Naive thymus-derived CD4-positive, alpha-beta T cell (primary cell): ENCODE results near the gene DHX34. TPM values are rescaled to one million over a fixed set of nuclear protein-coding genes. Genes with fewer than 3 reads are reported as not detected.

Experiments
- ATAC-seq: fragments of 150-1000 bp; cut with Tn5 transposase; 2 replicates; pipeline ENCODE4 v1.10.0; 2021; ENCODE audit warnings: mild to moderate bottlenecking, moderate library complexity
- CTCF ChIA-PET: fragments of 350-600 bp; sonication (Branson Sonifier 250); formaldehyde crosslinking; loops from one replicate; lab custom pipeline; 2021; ENCODE audit warnings: antibody characterized with exemption; lab: Charles Lee
- POLR2A ChIA-PET: fragments of 350-600 bp; sonication (Branson Sonifier 250); formaldehyde crosslinking; loops from one replicate; lab custom pipeline; 2021; ENCODE audit warnings: antibody characterized with exemption, inconsistent platforms; lab: Charles Lee
- DNase-seq, 9 donors: peaks; one replicate each; pipeline versions ENCODE4 v3.0.0 to v3.0.0-alpha.2; 2020 to 2022; ENCODE audit warnings: mixed read lengths in 1 of 9
- H3K27ac ChIP-seq: one replicate; pipeline ENCODE4 v1.7.0; 2013; ENCODE audit warnings: mild to moderate bottlenecking, low read depth, low read length, moderate library complexity
- H3K27me3 ChIP-seq, 2 donors: one replicate each; pipeline ENCODE4 v1.7.0; 2013; ENCODE audit warnings: low read length in 2 of 2, mild to moderate bottlenecking in 2 of 2, moderate library complexity in 2 of 2; ENCODE audit not compliant: control insufficient read depth in 2 of 2, insufficient read depth in 2 of 2
- H3K36me3 ChIP-seq, 3 experiments: 1 replicate in 2 of 3; 2 replicates in 1 of 3; pipeline ENCODE4 v1.7.0; 2013; ENCODE audit warnings: low read length in 3 of 3, mild to moderate bottlenecking in 3 of 3, moderate library complexity in 1 of 3; ENCODE audit not compliant: insufficient read depth in 3 of 3, control insufficient read depth in 2 of 3
- H3K4me1 ChIP-seq, 2 donors: one replicate each; pipeline ENCODE4 v1.7.0; 2013; ENCODE audit warnings: low read length in 2 of 2, mild to moderate bottlenecking in 2 of 2, moderate library complexity in 1 of 2; ENCODE audit not compliant: control insufficient read depth in 2 of 2, insufficient read depth in 2 of 2
- H3K4me3 ChIP-seq: 2 replicates; pipeline ENCODE4 v1.7.0; 2013; ENCODE audit warnings: mild to moderate bottlenecking, low read length
- H3K9me3 ChIP-seq, 3 experiments: 1 replicate in 2 of 3; 2 replicates in 1 of 3; pipeline ENCODE4 v1.7.0; 2013; ENCODE audit warnings: low read length in 3 of 3; ENCODE audit not compliant: control insufficient read depth in 2 of 3
- H3K27ac Mint-ChIP-seq, 9 donors: one replicate each; pipeline ENCODE4 v1.8.0; 2020 to 2022; ENCODE audit warnings: mixed read lengths in 9 of 9, mild to moderate bottlenecking in 8 of 9, moderate library complexity in 5 of 9, inconsistent platforms in 2 of 9
- H3K27me3 Mint-ChIP-seq, 5 donors: one replicate each; pipeline ENCODE4 v1.8.0; 2021 to 2022; ENCODE audit warnings: mixed read lengths in 5 of 5, mild to moderate bottlenecking in 1 of 5
- H3K36me3 Mint-ChIP-seq, 5 donors: one replicate each; pipeline ENCODE4 v1.8.0; 2020 to 2022; ENCODE audit warnings: mixed read lengths in 5 of 5, mild to moderate bottlenecking in 3 of 5, inconsistent platforms in 1 of 5
- H3K4me1 Mint-ChIP-seq, 7 donors: one replicate each; pipeline ENCODE4 v1.8.0; 2020 to 2022; ENCODE audit warnings: mixed read lengths in 7 of 7, mild to moderate bottlenecking in 3 of 7, inconsistent platforms in 1 of 7
- H3K4me3 Mint-ChIP-seq, 10 donors: one replicate each; pipeline ENCODE4 v1.8.0; 2020 to 2022; ENCODE audit warnings: mild to moderate bottlenecking in 10 of 10, mixed read lengths in 10 of 10, moderate library complexity in 6 of 10, inconsistent platforms in 2 of 10
- H3K9me3 Mint-ChIP-seq, 11 donors: one replicate each; pipeline ENCODE4 v1.8.0; 2020 to 2022; ENCODE audit warnings: mixed read lengths in 11 of 11, mild to moderate bottlenecking in 4 of 11, inconsistent platforms in 1 of 11, moderate library complexity in 1 of 11
- intact Hi-C, 2 donors: fragments of 100-400 bp; cut with micrococcal nuclease; formaldehyde crosslinking; loops; one replicate each; pipeline ENCODE4 v1.15.1; 2023
- polyA plus RNA-seq, 2 donors: library from polyadenylated mRNA; unstranded; fragments of 300-500 nt; fragmentation: Illumina TruSeq; gene quantifications; one replicate each; pipeline ENCODE4 v1.2.3, GENCODE V29; 2021
- total RNA-seq, 6 experiments: library from RNA in 5 of 6; stranded (reverse) in 5 of 6; gene quantifications; 1 replicate in 5 of 6; 2 replicates in 1 of 6; pipeline ENCODE4 v1.2.3 and lab custom pipeline; 2021 to 2026

DHX34 gene
- total and polyA plus RNA-seq, 7 experiments from 2014 or later = 3.7 to 31.6 (median 16.9) TPM

GRCh38 chr19:47377208-47377701, 28.1 kb downstream of the DHX34 start:
- ChIA-PET POLR2A (no interaction called here), CTCF (no interaction called here)
- Histone ChIP-seq H3K9me3 (no peaks in the 10 kb centered on the region), H3K4me1 (peaks cover 9 to 19% of the 10 kb centered on the region in 2 donors), H3K27ac (no peak overlapping the region), H3K36me3 (peaks cover 0 to 96% (median 15%) of the 10 kb centered on the region in 3 experiments), H3K4me3 (no peak overlapping the region), H3K27me3 (no peaks in the 10 kb centered on the region)
- H3K9me3 Mint-ChIP-seq = no peaks in the 10 kb centered on the region
- H3K4me3 Mint-ChIP-seq = no peak overlapping the region
- H3K27me3 Mint-ChIP-seq = no peaks in the 10 kb centered on the region
- H3K36me3 Mint-ChIP-seq = peaks cover 5 to 32% (median 13%) of the 10 kb centered on the region in 5 donors
- H3K4me1 Mint-ChIP-seq = peaks cover 8 to 12% (median 11%) of the 10 kb centered on the region in 7 donors
- intact Hi-C loops = no loop called here
- no peak for DNase-seq
- ATAC-seq = no peak
- no peak overlapping the region for H3K27ac Mint-ChIP-seq

GRCh38 chr19:47377801-47378200, 28.7 kb downstream of the DHX34 start:
- Mint-ChIP-seq H3K9me3 (no peaks in the 10 kb centered on the region), H3K27ac (no peak overlapping the region), H3K4me3 (no peak overlapping the region), H3K36me3 (peaks cover 5 to 31% (median 12%) of the 10 kb centered on the region in 5 donors), H3K4me1 (peaks cover 8 to 13% (median 12%) of the 10 kb centered on the region in 7 donors), H3K27me3 (no peaks in the 10 kb centered on the region)
- peaks cover 0 to 92% (median 15%) of the 10 kb centered on the region in 3 experiments for H3K36me3 ChIP-seq
- DNase-seq (no peak), ATAC-seq (no peak)
- H3K4me3 ChIP-seq = no peak overlapping the region
- H3K4me1 ChIP-seq = peaks cover 9 to 19% of the 10 kb centered on the region in 2 donors
- H3K9me3 ChIP-seq = no peaks in the 10 kb centered on the region
- intact Hi-C loops = no loop called here
- POLR2A ChIA-PET = no interaction called here
- H3K27me3 ChIP-seq = no peaks in the 10 kb centered on the region
- CTCF ChIA-PET = no interaction called here
- no peak overlapping the region for H3K27ac ChIP-seq

GRCh38 chr19:47378246-47378645, 29.1 kb downstream of the DHX34 start:
- H3K27ac ChIP-seq = no peak overlapping the region
- Mint-ChIP-seq H3K9me3 (no peaks in the 10 kb centered on the region), H3K36me3 (peaks cover 5 to 31% (median 12%) of the 10 kb centered on the region in 5 donors), H3K4me3 (no peak overlapping the region), H3K27me3 (no peaks in the 10 kb centered on the region), H3K4me1 (peaks cover 11 to 17% (median 15%) of the 10 kb centered on the region in 7 donors), H3K27ac (no peak overlapping the region)
- no peaks in the 10 kb centered on the region for H3K9me3 ChIP-seq
- H3K4me1 ChIP-seq = peaks cover 9 to 19% of the 10 kb centered on the region in 2 donors
- no peak for DNase-seq
- H3K27me3 ChIP-seq = no peaks in the 10 kb centered on the region
- POLR2A ChIA-PET = no interaction called here
- ATAC-seq = no peak
- intact Hi-C loops = no loop called here
- peaks cover 0 to 87% (median 15%) of the 10 kb centered on the region in 3 experiments for H3K36me3 ChIP-seq
- no peak overlapping the region for H3K4me3 ChIP-seq
- CTCF ChIA-PET = no interaction called here

GRCh38 chr19:47379381-47379938, 30.3 kb downstream of the DHX34 start:
- no peak overlapping the region for H3K27ac Mint-ChIP-seq

GRCh38 chr19:47380559-47380958, 31.4 kb downstream of the DHX34 start:
- ATAC-seq (no peak), DNase-seq (no peak)
- H3K27me3 ChIP-seq = no peaks in the 10 kb centered on the region
- ChIA-PET CTCF (no interaction called here), POLR2A (no interaction called here)
- Mint-ChIP-seq H3K4me3 (no peak overlapping the region), H3K4me1 (peaks cover 13 to 20% (median 17%) of the 10 kb centered on the region in 7 donors), H3K36me3 (peaks cover 5 to 27% (median 11%) of the 10 kb centered on the region in 5 donors), H3K27me3 (no peaks in the 10 kb centered on the region), H3K9me3 (no peaks in the 10 kb centered on the region), H3K27ac (peak overlapping the region in 3 of 9 donors; percentile 44 to 70 (median 54))
- H3K4me3 ChIP-seq = no peak overlapping the region
- no peak overlapping the region for H3K27ac ChIP-seq
- intact Hi-C loops = no loop called here
- H3K36me3 ChIP-seq = peaks cover 0 to 64% (median 10%) of the 10 kb centered on the region in 3 experiments
- peaks cover 9 to 19% of the 10 kb centered on the region in 2 donors for H3K4me1 ChIP-seq
- no peaks in the 10 kb centered on the region for H3K9me3 ChIP-seq

More at GRCh38 chr19:47379381-47379938, 30.3 kb downstream of the DHX34 start:
- CTCF ChIA-PET = no interaction called here
- intact Hi-C loops = no loop called here
- no peaks in the 10 kb centered on the region for H3K27me3 Mint-ChIP-seq
- POLR2A ChIA-PET = no interaction called here
- DNase-seq = no peak
- Histone ChIP-seq H3K4me3 (no peak overlapping the region), H3K9me3 (no peaks in the 10 kb centered on the region), H3K27ac (no peak overlapping the region), H3K27me3 (no peaks in the 10 kb centered on the region), H3K36me3 (peaks cover 0 to 75% (median 15%) of the 10 kb centered on the region in 3 experiments), H3K4me1 (peaks cover 9 to 19% of the 10 kb centered on the region in 2 donors)
- H3K9me3 Mint-ChIP-seq = no peaks in the 10 kb centered on the region
- no peak overlapping the region for H3K4me3 Mint-ChIP-seq
- H3K4me1 Mint-ChIP-seq = peaks cover 13 to 20% (median 17%) of the 10 kb centered on the region in 7 donors
- no peak for ATAC-seq
- peaks cover 5 to 30% (median 12%) of the 10 kb centered on the region in 5 donors for H3K36me3 Mint-ChIP-seq

- H3K27ac ChIP-seq = peak overlapping the region; percentile 47
- ChIA-PET CTCF (no interaction called here), POLR2A (no interaction called here)
- ATAC-seq (no peak), DNase-seq (no peak)
- peaks cover 0 to 59% (median 10%) of the 10 kb centered on the region in 3 experiments for H3K36me3 ChIP-seq
- H3K27ac Mint-ChIP-seq = peak overlapping the region in 6 of 9 donors; percentile 63 to 85 (median 78)
- no peaks in the 10 kb centered on the region for H3K9me3 Mint-ChIP-seq
- intact Hi-C loops = no loop called here
- H3K4me1 Mint-ChIP-seq = peaks cover 13 to 20% (median 17%) of the 10 kb centered on the region in 7 donors
- no peaks in the 10 kb centered on the region for H3K9me3 ChIP-seq
- no peaks in the 10 kb centered on the region for H3K27me3 Mint-ChIP-seq
- no peaks in the 10 kb centered on the region for H3K27me3 ChIP-seq
- no peak overlapping the region for H3K4me3 ChIP-seq
- peaks cover 9 to 19% of the 10 kb centered on the region in 2 donors for H3K4me1 ChIP-seq
- H3K4me3 Mint-ChIP-seq = no peak overlapping the region
- H3K36me3 Mint-ChIP-seq = peaks cover 5 to 24% (median 11%) of the 10 kb centered on the region in 5 donors
These were observed 32.0 kb downstream of the DHX34 start for GRCh38 chr19:47381121-47381520.
